Ishikawa (cell line): ENCODE measurements around the gene COMMD8.

ENCODE experiments used
- CEBPB ChIP-seq: IDR thresholded peaks from 2 replicates; pipeline ENCODE4 v1.6.1; 2012
- EGR1 ChIP-seq: IDR thresholded peaks from 2 replicates; pipeline ENCODE4 v1.6.1; 2012
- EP300 ChIP-seq: IDR thresholded peaks from 2 replicates; pipeline ENCODE4 v1.6.1; 2012; ENCODE audit warnings: borderline replicate concordance
- FOXM1 ChIP-seq: IDR thresholded peaks from 2 replicates; pipeline ENCODE4 v1.6.1; 2012; ENCODE audit warnings: low read depth, borderline replicate concordance
- TAF1 ChIP-seq: IDR thresholded peaks from 2 replicates; pipeline ENCODE4 v1.6.1; 2012; ENCODE audit warnings: low read depth, mild to moderate bottlenecking
- YY1 ChIP-seq: IDR thresholded peaks from 2 replicates; pipeline ENCODE4 v1.6.1; 2012; ENCODE audit warnings: low read depth
- TF ChIP-seq, protein P1 (sequence below): IDR thresholded peaks from 2 replicates; pipeline ENCODE4 v1.6.1; 2012
- TF ChIP-seq, protein P2 (sequence below): IDR thresholded peaks from 2 replicates; pipeline ENCODE4 v1.6.1; 2012
- TF ChIP-seq, protein P3 (sequence below): IDR thresholded peaks from 2 replicates; pipeline ENCODE4 v1.6.1; 2012; ENCODE audit warnings: low read depth, mild to moderate bottlenecking

DNA sequence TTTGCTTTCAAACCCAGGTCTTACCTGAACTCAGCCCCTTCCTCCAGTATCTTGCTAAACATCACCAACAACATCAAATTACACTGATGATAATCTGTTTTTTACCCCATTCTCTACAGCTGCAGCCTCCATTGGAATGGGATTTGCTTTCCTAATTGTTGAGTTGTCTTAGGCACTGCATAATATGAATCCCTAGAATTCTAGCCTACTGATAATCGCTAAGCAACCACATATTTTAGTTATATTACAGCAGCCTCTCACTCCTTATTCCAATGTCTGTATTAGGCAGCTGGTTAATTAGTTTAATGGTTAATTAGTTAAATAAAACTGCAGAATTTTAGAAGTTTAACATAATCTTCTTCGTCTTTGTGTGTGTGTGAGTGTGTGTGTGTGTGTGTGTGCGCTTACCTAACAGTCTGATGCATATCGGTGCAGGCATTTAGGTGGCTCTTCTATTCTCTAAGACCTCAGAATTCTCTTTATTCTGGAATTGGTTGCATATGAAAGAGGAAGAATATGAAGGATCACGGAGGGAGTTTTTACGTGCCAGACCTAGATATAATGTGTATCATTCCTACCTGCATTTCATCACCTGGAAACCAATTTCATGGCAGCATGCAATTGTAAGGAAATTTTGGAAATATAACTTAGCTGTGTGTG lies 5.3 kb upstream of the COMMD8 start:
- TF ChIP-seq TAF1 (no peak), FOXM1 (no peak), EGR1 (no peak), CEBPB (no peak), EP300 (no peak), YY1 (no peak)
- TF ChIP-seq, protein P1, sequence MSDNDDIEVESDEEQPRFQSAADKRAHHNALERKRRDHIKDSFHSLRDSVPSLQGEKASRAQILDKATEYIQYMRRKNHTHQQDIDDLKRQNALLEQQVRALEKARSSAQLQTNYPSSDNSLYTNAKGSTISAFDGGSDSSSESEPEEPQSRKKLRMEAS = no peak
- TF ChIP-seq, protein P2, sequence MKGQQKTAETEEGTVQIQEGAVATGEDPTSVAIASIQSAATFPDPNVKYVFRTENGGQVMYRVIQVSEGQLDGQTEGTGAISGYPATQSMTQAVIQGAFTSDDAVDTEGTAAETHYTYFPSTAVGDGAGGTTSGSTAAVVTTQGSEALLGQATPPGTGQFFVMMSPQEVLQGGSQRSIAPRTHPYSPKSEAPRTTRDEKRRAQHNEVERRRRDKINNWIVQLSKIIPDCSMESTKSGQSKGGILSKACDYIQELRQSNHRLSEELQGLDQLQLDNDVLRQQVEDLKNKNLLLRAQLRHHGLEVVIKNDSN = no peak
- TF ChIP-seq, protein P3, sequence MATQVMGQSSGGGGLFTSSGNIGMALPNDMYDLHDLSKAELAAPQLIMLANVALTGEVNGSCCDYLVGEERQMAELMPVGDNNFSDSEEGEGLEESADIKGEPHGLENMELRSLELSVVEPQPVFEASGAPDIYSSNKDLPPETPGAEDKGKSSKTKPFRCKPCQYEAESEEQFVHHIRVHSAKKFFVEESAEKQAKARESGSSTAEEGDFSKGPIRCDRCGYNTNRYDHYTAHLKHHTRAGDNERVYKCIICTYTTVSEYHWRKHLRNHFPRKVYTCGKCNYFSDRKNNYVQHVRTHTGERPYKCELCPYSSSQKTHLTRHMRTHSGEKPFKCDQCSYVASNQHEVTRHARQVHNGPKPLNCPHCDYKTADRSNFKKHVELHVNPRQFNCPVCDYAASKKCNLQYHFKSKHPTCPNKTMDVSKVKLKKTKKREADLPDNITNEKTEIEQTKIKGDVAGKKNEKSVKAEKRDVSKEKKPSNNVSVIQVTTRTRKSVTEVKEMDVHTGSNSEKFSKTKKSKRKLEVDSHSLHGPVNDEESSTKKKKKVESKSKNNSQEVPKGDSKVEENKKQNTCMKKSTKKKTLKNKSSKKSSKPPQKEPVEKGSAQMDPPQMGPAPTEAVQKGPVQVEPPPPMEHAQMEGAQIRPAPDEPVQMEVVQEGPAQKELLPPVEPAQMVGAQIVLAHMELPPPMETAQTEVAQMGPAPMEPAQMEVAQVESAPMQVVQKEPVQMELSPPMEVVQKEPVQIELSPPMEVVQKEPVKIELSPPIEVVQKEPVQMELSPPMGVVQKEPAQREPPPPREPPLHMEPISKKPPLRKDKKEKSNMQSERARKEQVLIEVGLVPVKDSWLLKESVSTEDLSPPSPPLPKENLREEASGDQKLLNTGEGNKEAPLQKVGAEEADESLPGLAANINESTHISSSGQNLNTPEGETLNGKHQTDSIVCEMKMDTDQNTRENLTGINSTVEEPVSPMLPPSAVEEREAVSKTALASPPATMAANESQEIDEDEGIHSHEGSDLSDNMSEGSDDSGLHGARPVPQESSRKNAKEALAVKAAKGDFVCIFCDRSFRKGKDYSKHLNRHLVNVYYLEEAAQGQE = no peak
